Fibroblast of lung (primary cell): ENCODE data around the gene FAAP24.

Experiments
- EZH2 ChIP-seq: IDR thresholded peaks from 2 replicates; pipeline ENCODE4 v1.5.1; 2012; ENCODE audit warnings: low read length, control low read depth, mild to moderate bottlenecking; ENCODE audit errors: missing control alignments
- TF ChIP-seq, protein P1 (sequence below), 2 donors: IDR thresholded peaks in 1 of 2; conservative IDR thresholded peaks in 1 of 2; 1 replicate in 1 of 2; 2 replicates in 1 of 2; pipeline ENCODE4 v1.5.1; 2011 to 2012; ENCODE audit warnings: low read length in 2 of 2, control low read depth in 1 of 2, inconsistent platforms in 1 of 2, low read depth in 1 of 2, mild to moderate bottlenecking in 1 of 2

DNA sequence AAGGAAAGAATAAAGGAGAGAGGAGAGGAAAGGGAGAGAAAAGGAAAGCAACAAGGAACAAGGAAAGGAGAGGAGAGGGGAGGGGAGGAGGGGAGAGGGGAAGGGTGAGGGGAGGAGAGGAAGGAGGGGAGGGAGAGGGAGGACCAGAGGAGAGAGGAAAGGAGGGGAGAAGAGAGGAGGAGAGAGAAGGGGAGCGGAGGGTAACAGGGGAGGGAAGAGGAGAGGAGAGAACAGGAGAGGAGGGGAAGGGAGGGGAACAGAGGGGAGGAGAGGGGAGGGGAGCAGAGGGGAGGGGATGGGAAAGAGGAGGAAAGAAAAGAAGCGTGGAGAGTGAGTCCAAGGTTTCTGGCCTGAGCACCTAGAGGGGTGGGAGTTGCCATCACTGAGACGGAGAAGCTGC, 26.7 kb downstream of the FAAP24 start:
- TF ChIP-seq, protein P1, sequence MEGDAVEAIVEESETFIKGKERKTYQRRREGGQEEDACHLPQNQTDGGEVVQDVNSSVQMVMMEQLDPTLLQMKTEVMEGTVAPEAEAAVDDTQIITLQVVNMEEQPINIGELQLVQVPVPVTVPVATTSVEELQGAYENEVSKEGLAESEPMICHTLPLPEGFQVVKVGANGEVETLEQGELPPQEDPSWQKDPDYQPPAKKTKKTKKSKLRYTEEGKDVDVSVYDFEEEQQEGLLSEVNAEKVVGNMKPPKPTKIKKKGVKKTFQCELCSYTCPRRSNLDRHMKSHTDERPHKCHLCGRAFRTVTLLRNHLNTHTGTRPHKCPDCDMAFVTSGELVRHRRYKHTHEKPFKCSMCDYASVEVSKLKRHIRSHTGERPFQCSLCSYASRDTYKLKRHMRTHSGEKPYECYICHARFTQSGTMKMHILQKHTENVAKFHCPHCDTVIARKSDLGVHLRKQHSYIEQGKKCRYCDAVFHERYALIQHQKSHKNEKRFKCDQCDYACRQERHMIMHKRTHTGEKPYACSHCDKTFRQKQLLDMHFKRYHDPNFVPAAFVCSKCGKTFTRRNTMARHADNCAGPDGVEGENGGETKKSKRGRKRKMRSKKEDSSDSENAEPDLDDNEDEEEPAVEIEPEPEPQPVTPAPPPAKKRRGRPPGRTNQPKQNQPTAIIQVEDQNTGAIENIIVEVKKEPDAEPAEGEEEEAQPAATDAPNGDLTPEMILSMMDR (conservative IDR thresholded peaks at IDR 0.05 in 1 of 2, IDR thresholded peaks at IDR 0.05 in 1 of 2; ENCODE audit: low read depth in 1 of 2, low read length in 2 of 2): no peak
- no peak for TF ChIP-seq EZH2
